NB4 (cell line): ENCODE results near the gene PPCDC.
A peak's percentile ranks its signal among the peaks of the same experiment; 100 is the strongest.

Experiments used
- DNase-seq: peaks from one replicate; pipeline ENCODE4 v3.0.0; 2010; ENCODE audit warnings: low read depth
- H3K4me3 ChIP-seq: one replicate; pipeline ENCODE4 v1.5.1; 2011; ENCODE audit warnings: mild to moderate bottlenecking, low read depth, low read length, moderate library complexity
- MYC ChIP-seq: IDR thresholded peaks from 2 replicates; pipeline ENCODE4 v1.6.1; 2011; ENCODE audit warnings: low read depth, low read length
- POLR2A ChIP-seq: IDR thresholded peaks from 2 replicates; pipeline ENCODE4 v1.6.1; 2011; ENCODE audit warnings: mild to moderate bottlenecking; ENCODE audit not compliant: insufficient read length; ENCODE audit errors: extremely low read depth
- TF ChIP-seq, protein P1 (sequence below): IDR thresholded peaks from 2 replicates; pipeline ENCODE4 v1.6.1; 2011; ENCODE audit warnings: low read depth, low read length
- TF ChIP-seq, protein P2 (sequence below): IDR thresholded peaks from one replicate; pipeline ENCODE4 v1.5.1; 2012; ENCODE audit warnings: low read depth, low read length

PPCDC gene

DNA sequence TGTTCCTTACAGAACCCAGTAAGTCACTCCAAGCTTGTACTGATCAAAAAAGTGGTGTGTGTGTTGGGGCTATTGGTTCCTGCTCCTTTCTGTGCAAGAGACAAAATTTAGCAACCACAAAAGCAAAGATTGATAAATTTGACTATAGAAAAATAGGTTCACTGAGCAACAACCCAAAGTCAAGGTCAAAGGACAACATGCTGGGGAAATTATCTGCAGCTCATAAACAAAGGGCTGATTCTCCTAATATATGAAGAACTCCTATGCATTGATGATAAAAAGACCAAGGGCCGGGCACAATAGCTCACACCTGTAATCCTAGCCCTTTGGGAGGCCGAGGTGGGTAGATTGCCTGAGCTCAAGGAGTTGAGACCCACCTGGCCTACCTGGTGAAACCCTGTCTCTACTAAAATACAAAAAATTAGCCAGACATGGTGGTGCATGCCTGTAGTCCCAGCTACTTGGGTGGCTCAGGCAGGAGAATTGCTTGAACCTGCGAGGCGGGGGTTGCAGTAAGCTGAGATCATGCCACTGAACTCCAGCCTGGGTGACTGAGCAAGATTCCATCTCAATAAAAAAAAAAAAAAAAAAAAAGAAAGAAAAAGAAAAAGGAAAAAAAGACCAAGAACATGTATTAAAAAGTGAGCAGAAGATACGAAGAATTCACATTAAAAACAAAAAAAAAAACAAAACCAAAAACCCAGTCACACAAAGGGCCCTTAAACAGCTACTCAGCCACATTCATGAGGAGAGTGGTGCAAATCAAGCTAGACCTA, 29.8 kb downstream of the PPCDC start:
- no peak for DNase-seq
- TF ChIP-seq, protein P1, sequence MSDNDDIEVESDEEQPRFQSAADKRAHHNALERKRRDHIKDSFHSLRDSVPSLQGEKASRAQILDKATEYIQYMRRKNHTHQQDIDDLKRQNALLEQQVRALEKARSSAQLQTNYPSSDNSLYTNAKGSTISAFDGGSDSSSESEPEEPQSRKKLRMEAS: no peak
- TF ChIP-seq, protein P2, sequence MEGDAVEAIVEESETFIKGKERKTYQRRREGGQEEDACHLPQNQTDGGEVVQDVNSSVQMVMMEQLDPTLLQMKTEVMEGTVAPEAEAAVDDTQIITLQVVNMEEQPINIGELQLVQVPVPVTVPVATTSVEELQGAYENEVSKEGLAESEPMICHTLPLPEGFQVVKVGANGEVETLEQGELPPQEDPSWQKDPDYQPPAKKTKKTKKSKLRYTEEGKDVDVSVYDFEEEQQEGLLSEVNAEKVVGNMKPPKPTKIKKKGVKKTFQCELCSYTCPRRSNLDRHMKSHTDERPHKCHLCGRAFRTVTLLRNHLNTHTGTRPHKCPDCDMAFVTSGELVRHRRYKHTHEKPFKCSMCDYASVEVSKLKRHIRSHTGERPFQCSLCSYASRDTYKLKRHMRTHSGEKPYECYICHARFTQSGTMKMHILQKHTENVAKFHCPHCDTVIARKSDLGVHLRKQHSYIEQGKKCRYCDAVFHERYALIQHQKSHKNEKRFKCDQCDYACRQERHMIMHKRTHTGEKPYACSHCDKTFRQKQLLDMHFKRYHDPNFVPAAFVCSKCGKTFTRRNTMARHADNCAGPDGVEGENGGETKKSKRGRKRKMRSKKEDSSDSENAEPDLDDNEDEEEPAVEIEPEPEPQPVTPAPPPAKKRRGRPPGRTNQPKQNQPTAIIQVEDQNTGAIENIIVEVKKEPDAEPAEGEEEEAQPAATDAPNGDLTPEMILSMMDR: no peak
- TF ChIP-seq POLR2A: no peak
- TF ChIP-seq MYC: no peak
- H3K4me3 ChIP-seq: no peak overlapping the region

DNA sequence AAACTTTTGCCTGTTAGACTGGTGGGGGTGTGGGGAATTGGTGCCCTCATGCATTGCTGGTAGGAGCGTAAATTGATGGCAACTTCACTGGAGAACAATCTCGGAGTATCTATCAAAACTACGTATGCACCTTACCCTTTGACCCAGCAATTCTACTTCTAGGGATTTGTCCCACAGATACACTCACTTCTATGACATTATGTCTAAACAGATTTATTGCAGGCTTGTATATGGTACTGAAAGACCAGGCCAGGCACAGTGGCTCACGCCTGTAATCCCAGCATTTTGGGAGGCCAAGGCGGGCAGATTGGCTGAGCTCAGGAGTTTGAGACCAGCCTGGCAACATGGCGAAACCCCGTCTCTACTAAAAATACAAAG, 30.3 kb downstream of the PPCDC start:
- no peak overlapping the region for H3K4me3 ChIP-seq
- TF ChIP-seq, protein P2: no peak
- TF ChIP-seq, protein P1: no peak
- TF ChIP-seq POLR2A: no peak
- no peak for TF ChIP-seq MYC

DNA sequence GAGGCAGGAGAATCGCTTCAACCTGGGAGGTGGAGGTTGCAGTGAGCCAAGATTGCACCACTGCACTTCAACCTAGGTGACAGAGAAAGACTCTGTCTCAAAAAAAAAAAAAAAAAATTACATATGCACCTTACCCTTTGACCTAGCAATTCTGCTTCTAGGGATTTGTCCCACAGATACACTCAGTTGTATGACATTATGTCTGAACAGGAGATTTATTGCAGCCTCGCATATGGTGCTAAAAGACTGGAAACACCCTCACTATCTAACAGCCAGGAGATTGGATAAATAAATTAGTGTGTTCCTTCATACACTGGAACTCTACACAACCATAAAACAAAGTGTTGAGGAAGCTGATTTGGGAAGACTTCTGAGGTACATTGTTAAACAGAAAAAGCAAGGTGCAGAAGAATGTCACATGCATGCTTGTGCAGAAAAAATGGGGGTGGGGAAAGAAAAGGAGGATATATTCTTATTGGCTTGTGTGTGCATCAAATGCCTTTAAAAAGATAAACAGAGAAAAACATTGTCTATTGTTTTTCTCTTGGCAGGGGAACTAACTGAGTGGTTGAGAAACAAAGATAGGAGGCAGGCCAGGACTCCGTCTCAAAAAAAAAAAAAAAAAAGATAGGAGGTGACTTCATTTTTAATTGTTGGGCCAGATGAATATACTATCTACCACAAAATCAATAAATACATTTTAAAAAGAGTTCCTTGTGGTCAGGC, 30.9 kb downstream of the PPCDC start:
- TF ChIP-seq MYC: no peak
- TF ChIP-seq, protein P1: no peak
- no peak for TF ChIP-seq POLR2A
- TF ChIP-seq, protein P2: no peak
- no peak for DNase-seq
- no peak overlapping the region for H3K4me3 ChIP-seq

More for the DNA sequence above, 30.3 kb downstream of the PPCDC start:
- DNase-seq: no peak

DNA sequence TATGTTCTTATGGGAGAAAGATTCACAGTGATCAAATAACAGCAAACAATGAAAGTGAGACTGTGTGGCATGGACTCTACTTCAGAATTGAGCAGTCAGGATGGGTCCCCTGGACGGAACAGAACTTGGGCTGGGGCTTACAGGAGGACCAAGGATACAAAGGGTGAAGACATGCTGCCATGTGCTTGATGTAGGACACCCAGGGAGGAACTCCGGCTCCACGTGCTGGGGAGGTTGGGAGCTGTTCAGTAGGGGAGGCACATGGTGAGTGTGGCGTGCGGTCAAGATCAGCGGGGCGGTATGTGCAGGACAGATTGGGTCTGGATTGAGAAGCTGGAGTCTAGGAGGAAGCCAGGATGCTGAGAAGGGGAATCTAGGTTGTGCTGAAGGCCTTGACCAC, 32.6 kb downstream of the PPCDC start:
- no peak for DNase-seq
- TF ChIP-seq, protein P2: no peak
- H3K4me3 ChIP-seq: no peak overlapping the region

DNA sequence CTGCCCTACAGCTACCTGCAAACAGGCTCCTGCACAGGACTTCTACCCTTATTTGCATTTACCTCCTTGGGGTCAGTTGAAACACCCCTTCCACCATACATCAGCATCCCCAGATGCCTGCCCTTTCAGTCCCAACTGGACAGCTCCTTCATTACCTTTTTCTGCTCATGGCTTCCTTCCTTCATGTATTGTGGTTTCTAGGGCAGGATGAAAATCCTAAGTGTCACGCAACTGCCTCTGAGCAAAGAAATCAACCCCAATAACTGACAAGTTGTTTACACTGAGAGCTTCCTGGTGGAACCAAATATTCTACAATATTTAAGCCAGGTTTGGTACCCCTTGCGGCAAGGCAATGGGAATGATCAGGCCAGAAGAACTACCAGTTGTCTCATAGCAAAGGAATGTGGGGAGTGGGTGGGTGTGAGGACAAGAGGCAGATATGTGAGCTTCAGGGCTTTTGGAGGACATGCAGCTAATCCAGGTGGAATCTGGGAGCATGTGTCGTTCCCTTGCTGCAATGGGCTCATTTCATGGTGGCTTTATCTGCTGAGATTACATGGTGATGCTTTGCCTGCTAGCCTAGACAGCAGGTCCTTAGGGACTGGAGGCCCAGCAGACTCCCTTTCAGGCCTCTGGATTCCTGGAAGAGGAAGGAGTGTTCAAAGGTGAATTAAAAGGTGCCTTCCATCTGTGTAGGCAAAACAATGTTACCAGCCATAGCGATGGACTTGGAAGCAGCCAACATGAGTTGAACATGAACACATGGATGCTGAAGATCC, 34.9 kb downstream of the PPCDC start:
- TF ChIP-seq MYC: no peak
- TF ChIP-seq, protein P1: no peak
- TF ChIP-seq, protein P2: no peak
- TF ChIP-seq POLR2A: no peak
- peak; percentile 51 for DNase-seq
- H3K4me3 ChIP-seq: no peak overlapping the region
